ENCODE measurements around the gene LARP4B. TPM values are rescaled to one million over a fixed set of nuclear protein-coding genes. Genes with fewer than 3 reads are reported as not detected.

LARP4B gene
- polyA plus RNA-seq, 3 donors, result 7.5 to 15.4 (median 8.8) TPM

GRCh38 chr10:804787-805619 is 126.5 kb downstream of the LARP4B start:
- 75 to 88% (median 79%) methylated on average over 52 to 53 of the region's 53 CpGs for WGBS, 3 donors

GRCh38 chr10:804191-804781 is 127.2 kb downstream of the LARP4B start:
- WGBS, 3 donors, result 29 to 66% (median 36%) methylated on average over 20 of the region's 20 CpGs
- no peak overlapping the region for H3K27ac ChIP-seq (ENCODE audit: low read depth, low read length)

More at GRCh38 chr10:804787-805619, 126.5 kb downstream of the LARP4B start:
- H3K27ac ChIP-seq (ENCODE audit: low read depth, low read length), result no peak overlapping the region

GRCh38 chr10:803041-803741 is 128.3 kb downstream of the LARP4B start:
- 78 to 84% (median 79%) methylated on average over 25 of the region's 25 CpGs for WGBS, 3 donors
- no peak overlapping the region for H3K27ac ChIP-seq (ENCODE audit: low read depth, low read length)

- 77 to 81% (median 80%) methylated on average over 9 of the region's 9 CpGs for WGBS, 3 donors
- H3K27ac ChIP-seq (ENCODE audit: low read depth, low read length), result no peak overlapping the region
Measured at GRCh38 chr10:802506-802905, 129.0 kb downstream of the LARP4B start.

- WGBS, 3 donors, result 95 to 100% (median 100%) methylated on average over 1 of the region's 1 CpG
- H3K27ac ChIP-seq (ENCODE audit: low read depth, low read length), result no peak overlapping the region
Measured at GRCh38 chr10:797179-797578, 134.3 kb downstream of the LARP4B start.

- 72 to 73% (median 72%) methylated on average over 4 of the region's 4 CpGs for WGBS, 3 donors
- no peak overlapping the region for H3K27ac ChIP-seq (ENCODE audit: low read depth, low read length)
Measured at GRCh38 chr10:796233-796632, 135.3 kb downstream of the LARP4B start.

- 76 to 91% (median 90%) methylated on average over 7 of the region's 7 CpGs for WGBS, 3 donors
- no peak overlapping the region for H3K27ac ChIP-seq (ENCODE audit: low read depth, low read length)
Measured at GRCh38 chr10:794382-794956, 137.0 kb downstream of the LARP4B start.

- WGBS, 3 donors, result 62 to 78% (median 63%) methylated on average over 3 of the region's 3 CpGs
- no peak overlapping the region for H3K27ac ChIP-seq (ENCODE audit: low read depth, low read length)
Measured at GRCh38 chr10:792792-793100, 138.8 kb downstream of the LARP4B start.

GRCh38 chr10:792083-792791 is 139.3 kb downstream of the LARP4B start:
- no peak overlapping the region for H3K27ac ChIP-seq (ENCODE audit: low read depth, low read length)
- 86 to 89% (median 87%) methylated on average over 16 of the region's 16 CpGs for WGBS, 3 donors

- WGBS, 3 donors, result 94 to 97% (median 94%) methylated on average over 7 of the region's 7 CpGs
- no peak overlapping the region for H3K27ac ChIP-seq (ENCODE audit: low read depth, low read length)
Measured at GRCh38 chr10:791639-792038, 139.9 kb downstream of the LARP4B start.

GRCh38 chr10:790821-791551 is 140.5 kb downstream of the LARP4B start:
- WGBS, 3 donors, result 85 to 91% (median 87%) methylated on average over 25 of the region's 25 CpGs

GRCh38 chr10:789831-790701 is 141.4 kb downstream of the LARP4B start:
- WGBS, 3 donors, result 60 to 75% (median 74%) methylated on average over 30 of the region's 30 CpGs
- H3K27ac ChIP-seq (ENCODE audit: low read depth, low read length), result no peak overlapping the region

More at GRCh38 chr10:790821-791551, 140.5 kb downstream of the LARP4B start:
- no peak overlapping the region for H3K27ac ChIP-seq (ENCODE audit: low read depth, low read length)

- H3K27ac ChIP-seq (ENCODE audit: low read depth, low read length), result no peak overlapping the region
- 20 to 42% (median 31%) methylated on average over 49 to 50 of the region's 50 CpGs for WGBS, 3 donors
Measured at GRCh38 chr10:788796-789748, 142.4 kb downstream of the LARP4B start.

- 67 to 81% (median 76%) methylated on average over 32 of the region's 32 CpGs for WGBS, 3 donors
- no peak overlapping the region for H3K27ac ChIP-seq (ENCODE audit: low read depth, low read length)
Measured at GRCh38 chr10:787933-788651, 143.4 kb downstream of the LARP4B start.

All from adipose tissue (tissue), 3 donors.